NCI-H128 (cell line): ENCODE data around the gene FBXL14.
A peak's percentile ranks its signal among the peaks of the same experiment; 100 is the strongest.
"Not testable (repeated sequence)": the region's sequence is repeated elsewhere in the genome, so short reads cannot be mapped to it uniquely, and the experiment has no call there.

ENCODE experiments used
- DNase-seq: peaks from one replicate; lab custom pipeline; 2025; ENCODE audit not compliant: unreplicated experiment; lab: John Stamatoyannopoulos, UW

The FBXL14 gene

DNA sequence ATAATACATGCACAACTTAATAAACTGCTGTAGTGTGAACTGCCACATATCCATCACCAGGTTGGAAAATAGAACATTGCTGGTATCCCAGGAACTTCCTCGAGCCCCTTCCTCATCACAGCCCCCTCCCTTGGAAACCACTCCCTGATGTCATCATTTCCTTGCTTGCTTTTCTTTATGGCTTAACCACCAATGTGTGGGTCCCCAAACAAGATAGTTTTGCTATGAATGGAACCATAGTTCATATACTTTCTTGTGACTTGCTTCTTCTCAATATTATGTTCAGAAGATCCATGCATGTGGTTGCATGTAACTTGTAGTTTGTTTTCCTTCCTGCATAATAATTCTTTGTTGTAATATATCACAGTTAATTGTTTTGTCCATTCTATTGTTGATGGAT is 25.7 kb upstream of the FBXL14 start:
- no peak for DNase-seq

GRCh38 chr12:1619587-1619986 is 25.2 kb upstream of the FBXL14 start:
- no peak for DNase-seq

- DNase-seq = no peak
Measured at GRCh38 chr12:1619159-1619558, 24.8 kb upstream of the FBXL14 start.

- DNase-seq = no peak
Measured at GRCh38 chr12:1618489-1618888, 24.1 kb upstream of the FBXL14 start.

- DNase-seq = no peak
Measured at GRCh38 chr12:1616233-1617066, 22.1 kb upstream of the FBXL14 start.

- no peak for DNase-seq
Measured at GRCh38 chr12:1614360-1614759, 20.0 kb upstream of the FBXL14 start.

GRCh38 chr12:1613860-1614259 is 19.5 kb upstream of the FBXL14 start:
- DNase-seq = no peak

DNA sequence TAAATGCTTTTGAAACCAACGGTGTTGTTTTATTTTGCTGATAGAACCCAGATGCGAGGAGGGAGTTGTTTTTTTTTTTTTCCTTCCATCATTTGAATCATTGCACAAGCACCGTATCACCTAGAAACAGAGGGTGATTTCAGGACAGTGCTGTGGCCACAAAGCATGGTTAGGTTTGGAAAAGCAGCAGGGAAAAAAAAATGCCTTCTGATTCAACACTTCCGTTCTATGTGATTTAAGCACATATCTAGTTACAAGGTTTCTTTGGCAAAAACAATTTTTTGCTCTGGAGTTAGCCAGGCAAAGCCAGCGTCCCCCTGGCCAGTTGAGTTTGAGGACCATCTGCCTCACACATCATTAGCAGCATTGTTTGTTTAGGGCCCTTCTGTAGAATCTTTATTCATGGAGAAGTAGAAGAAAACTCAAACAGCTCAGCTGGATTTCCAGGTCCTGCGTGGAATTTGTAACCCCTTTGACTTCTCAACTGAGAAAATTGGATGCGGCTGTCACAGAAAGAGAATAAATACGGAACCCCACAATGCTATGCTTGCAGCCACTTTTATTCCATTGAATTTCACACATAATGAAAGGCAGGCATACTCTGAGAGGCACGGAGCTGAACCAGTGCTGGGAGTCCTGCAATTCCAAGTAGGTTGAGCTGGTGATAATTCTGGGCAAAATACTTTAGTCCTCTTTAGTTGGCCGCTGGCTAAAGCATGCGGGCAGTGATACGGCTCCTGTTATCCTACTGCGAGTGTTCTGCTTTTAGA is 17.6 kb upstream of the FBXL14 start:
- DNase-seq = no peak

DNA sequence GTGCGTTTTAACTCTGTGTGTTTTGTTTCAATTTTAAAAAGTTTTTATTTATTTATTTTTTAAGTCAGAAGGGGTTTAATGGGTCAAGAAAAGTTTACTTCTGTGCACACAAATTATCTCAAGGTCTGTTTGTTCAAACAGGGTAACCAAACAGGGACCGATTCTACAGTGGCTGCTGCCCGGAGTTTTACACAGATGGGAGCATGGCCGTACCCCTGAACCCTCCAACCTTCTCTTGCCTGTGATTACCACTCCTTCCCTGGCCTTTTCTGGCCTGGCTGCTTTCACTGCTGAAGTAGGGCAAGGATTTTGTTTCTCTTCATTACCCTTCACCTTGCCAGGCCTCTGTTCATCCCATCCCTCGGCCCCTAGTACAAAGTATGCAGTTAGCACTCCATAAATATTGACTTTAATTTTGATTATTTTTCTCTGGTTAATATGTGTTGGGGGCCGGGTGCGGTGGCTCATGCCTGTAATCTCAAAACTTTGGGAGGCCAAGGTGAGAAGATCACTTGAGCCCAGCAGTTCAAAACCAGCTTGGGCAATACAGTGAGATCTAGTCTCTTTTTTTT is 15.8 kb upstream of the FBXL14 start:
- DNase-seq = no peak

DNA sequence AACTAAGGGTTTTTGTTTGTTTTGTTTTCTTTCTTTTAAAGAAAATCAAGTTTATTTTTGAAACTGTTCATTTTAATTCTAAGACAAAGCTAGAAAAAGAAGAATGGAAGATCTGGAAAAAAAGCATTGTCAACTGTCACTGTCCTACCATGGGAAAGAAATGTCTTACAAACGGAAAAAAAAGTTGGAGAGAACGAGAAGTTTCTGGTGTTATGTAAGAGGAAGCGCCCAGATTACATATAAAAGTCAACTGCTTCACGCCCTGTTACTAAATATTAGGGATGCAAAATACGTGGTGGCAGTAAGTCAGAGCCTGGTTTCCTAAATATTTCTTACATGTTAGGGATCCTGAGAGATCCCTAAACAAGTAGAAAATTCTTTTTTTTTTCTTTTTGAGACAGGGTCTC is 14.3 kb upstream of the FBXL14 start:
- DNase-seq = no peak

- DNase-seq = no peak
Measured at GRCh38 chr12:1607940-1608712, 13.7 kb upstream of the FBXL14 start.

GRCh38 chr12:1606021-1606622 is 11.7 kb upstream of the FBXL14 start:
- DNase-seq = peak; percentile 35

DNA sequence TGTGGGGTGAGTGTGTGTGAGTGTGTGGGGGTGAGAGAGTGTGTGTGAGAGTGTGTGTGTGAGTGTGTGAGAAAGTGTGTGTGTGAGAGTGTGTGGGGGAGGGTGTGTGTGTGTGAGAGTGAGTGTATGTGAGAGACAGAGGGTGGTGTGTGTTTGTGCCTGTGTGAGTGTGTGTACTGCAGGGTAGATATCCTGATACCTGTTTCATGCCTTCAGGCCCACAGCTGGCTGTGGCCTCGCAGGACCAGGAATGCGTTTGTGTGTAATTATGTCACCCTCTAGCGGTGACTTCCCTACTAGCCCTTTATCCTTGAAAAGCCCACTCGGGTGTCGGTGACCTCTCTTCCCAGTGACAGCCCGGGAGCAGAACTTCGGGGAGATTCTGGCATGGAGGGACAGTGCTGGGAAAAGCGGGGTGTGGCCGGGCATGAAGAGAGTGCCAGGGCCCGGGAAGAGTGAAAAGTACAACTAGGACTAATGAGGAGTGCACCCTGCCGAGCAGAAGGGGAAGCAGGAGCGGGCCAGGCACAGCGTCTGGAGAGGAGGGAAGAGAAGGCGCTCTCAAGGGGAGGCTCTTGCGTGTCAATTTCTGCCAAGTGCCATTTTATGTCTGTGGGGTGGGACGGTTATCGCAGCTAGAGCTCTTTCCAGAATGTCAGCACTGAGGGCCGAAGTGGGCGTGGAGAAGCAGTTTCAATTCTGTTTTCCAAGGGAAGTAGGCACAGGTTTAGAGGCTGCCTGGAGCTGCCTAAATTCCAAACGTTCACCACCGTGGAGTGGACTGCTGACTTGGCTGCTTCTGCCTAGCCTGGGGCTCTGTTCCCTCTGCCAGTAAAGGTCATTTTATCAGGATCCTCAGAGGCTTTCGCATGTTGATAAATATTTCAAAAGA is 11.0 kb upstream of the FBXL14 start:
- DNase-seq = peak; percentile 78

DNA sequence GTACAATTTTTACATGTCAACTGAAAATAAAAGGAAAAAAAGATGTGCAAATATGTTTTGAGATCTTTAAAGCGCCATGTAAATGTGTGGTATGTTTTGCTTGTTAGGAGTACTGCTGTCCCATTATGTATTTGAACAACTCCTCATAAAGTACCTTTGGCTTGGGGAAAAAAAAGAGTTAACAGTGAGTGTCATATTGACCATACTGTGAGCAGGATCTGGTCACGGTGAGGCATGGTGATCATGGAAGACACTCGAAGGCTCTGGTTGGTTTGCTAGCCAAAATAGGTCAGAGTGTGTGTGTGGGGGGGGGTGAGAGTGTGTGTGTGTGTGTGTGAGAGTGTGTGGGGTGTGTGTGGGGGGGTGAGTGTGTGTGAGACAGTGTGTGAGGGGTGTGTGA is 10.1 kb upstream of the FBXL14 start:
- no peak for DNase-seq

- DNase-seq = no peak
Measured at GRCh38 chr12:1603269-1603993, 9.1 kb upstream of the FBXL14 start.

- not testable (repeated sequence) for DNase-seq
Measured at GRCh38 chr12:1602706-1603105, 8.3 kb upstream of the FBXL14 start.

GRCh38 chr12:1598757-1599156 is 4.4 kb upstream of the FBXL14 start:
- DNase-seq = no peak

- DNase-seq = no peak
Measured at GRCh38 chr12:1595690-1596347, 1.4 kb upstream of the FBXL14 start.
